IMR-90 (cell line): Measurements from ENCODE around the gene CD8B2. TPM values are rescaled to one million over a fixed set of nuclear protein-coding genes. Genes with fewer than 3 reads are reported as not detected.

ENCODE experiments used
- ATAC-seq: fragments of 200-7000 bp; cut with Tn5 transposase; 2 replicates; pipeline ENCODE4 v1.9.1; 2020; ENCODE audit warnings: low read depth, mild to moderate bottlenecking, moderate library complexity
- BruUV-seq: library from RNA; stranded (reverse); fragments of 400-500 nt; replicated peaks from 2 replicates; lab custom pipeline; 2021; lab: Mats Ljungman, UMichigan
- CTCF ChIA-PET: fragments of 300-600 bp; formaldehyde crosslinking; extraction: SDS; loops from one replicate; lab custom pipeline; 2021; ENCODE audit warnings: antibody characterized with exemption; lab: Yijun Ruan, JAX
- POLR2A ChIA-PET: fragments of 300-600 bp; sonication (Branson Sonifier 250); formaldehyde crosslinking; loops from one replicate; lab custom pipeline; 2022; ENCODE audit warnings: antibody characterized with exemption; ENCODE audit not compliant: unreplicated experiment; lab: Charles Lee
- DNase-seq: peaks from one replicate; pipeline ENCODE4 v3.0.0; 2013
- H2AFZ ChIP-seq: replicated peaks from 2 replicates; pipeline ENCODE3; 2013; ENCODE audit warnings: low read length, mild to moderate bottlenecking; ENCODE audit not compliant: poor library complexity
- H2AK5ac ChIP-seq: 2 replicates; pipeline ENCODE4 v1.6.1; 2013; ENCODE audit warnings: low read depth, low read length, inconsistent platforms
- H2AK9ac ChIP-seq: replicated peaks from 2 replicates; pipeline ENCODE3; 2013; ENCODE audit warnings: mild to moderate bottlenecking, low read depth, low read length, moderate library complexity; ENCODE audit not compliant: poor library complexity
- H2BK120ac ChIP-seq: 2 replicates; pipeline ENCODE4 v1.6.1; 2013; ENCODE audit warnings: low read depth, low read length, inconsistent platforms
- H2BK15ac ChIP-seq: 3 replicates; pipeline ENCODE4 v1.6.1; 2013; ENCODE audit warnings: low read depth, low read length, inconsistent platforms
- H2BK20ac ChIP-seq: 2 replicates; pipeline ENCODE4 v1.6.1; 2013; ENCODE audit warnings: low read depth, mild to moderate bottlenecking, inconsistent platforms, low read length, moderate library complexity
- H2BK5ac ChIP-seq: 2 replicates; pipeline ENCODE4 v1.6.1; 2013; ENCODE audit warnings: mild to moderate bottlenecking, low read depth, low read length, inconsistent platforms; ENCODE audit not compliant: poor library complexity, severe bottlenecking
- H3K14ac ChIP-seq: replicated peaks from 2 replicates; pipeline ENCODE4 v1.6.1; 2013; ENCODE audit warnings: low read depth, low read length, inconsistent platforms
- H3K18ac ChIP-seq: 2 replicates; pipeline ENCODE4 v1.6.1; 2013; ENCODE audit warnings: low read depth, low read length, control low read depth
- H3K23ac ChIP-seq: 2 replicates; pipeline ENCODE4 v1.6.1; 2013; ENCODE audit warnings: low read depth, low read length, inconsistent platforms
- H3K27ac ChIP-seq: 2 replicates; pipeline ENCODE4 v1.5.1; 2013; ENCODE audit warnings: mild to moderate bottlenecking, control low read depth, low read length; ENCODE audit not compliant: insufficient read depth
- H3K27me3 ChIP-seq: 2 replicates; pipeline ENCODE4 v1.6.1; 2013; ENCODE audit warnings: low read length; ENCODE audit not compliant: control insufficient read depth, insufficient read depth
- H3K36me3 ChIP-seq: 2 replicates; pipeline ENCODE4 v1.6.1; 2013; ENCODE audit warnings: low read length, mixed read lengths; ENCODE audit not compliant: control insufficient read depth, insufficient read depth
- H3K4ac ChIP-seq: 2 replicates; pipeline ENCODE4 v1.6.1; 2013; ENCODE audit warnings: low read depth, low read length, inconsistent platforms
- H3K4me1 ChIP-seq: 2 replicates; pipeline ENCODE4 v1.6.1; 2013; ENCODE audit warnings: low read length, mixed read lengths; ENCODE audit not compliant: control insufficient read depth, insufficient read depth
- H3K4me2 ChIP-seq: 2 replicates; pipeline ENCODE4 v1.6.1; 2013; ENCODE audit warnings: low read depth, mild to moderate bottlenecking, control low read depth, low read length, moderate library complexity
- H3K4me3 ChIP-seq: 2 replicates; pipeline ENCODE4 v1.5.1; 2013; ENCODE audit warnings: low read depth, mild to moderate bottlenecking, control low read depth, low read length, moderate library complexity; ENCODE audit not compliant: insufficient read depth
- H3K56ac ChIP-seq: 2 replicates; pipeline ENCODE4 v1.6.1; 2013; ENCODE audit warnings: low read length, inconsistent platforms; ENCODE audit not compliant: insufficient read depth; ENCODE audit errors: extremely low read depth
- H3K79me1 ChIP-seq, 2 experiments: 2 replicates each; pipeline ENCODE4 v1.6.1; 2013; ENCODE audit warnings: low read length in 2 of 2, inconsistent platforms in 1 of 2, low read depth in 1 of 2
- H3K9ac ChIP-seq: 2 replicates; pipeline ENCODE4 v1.6.1; 2013; ENCODE audit warnings: low read depth, low read length, control low read depth
- H3K9me1 ChIP-seq: 2 replicates; pipeline ENCODE4 v1.6.1; 2013; ENCODE audit warnings: low read length, inconsistent platforms; ENCODE audit not compliant: insufficient read depth
- H3K9me3 ChIP-seq: 2 replicates; pipeline ENCODE4 v1.6.1; 2013; ENCODE audit warnings: low read length; ENCODE audit not compliant: control insufficient read depth, insufficient read depth
- H4K20me1 ChIP-seq: 2 replicates; pipeline ENCODE4 v1.6.1; 2013; ENCODE audit warnings: low read length, inconsistent platforms; ENCODE audit not compliant: insufficient read depth
- H4K5ac ChIP-seq: 2 replicates; pipeline ENCODE4 v1.6.1; 2013; ENCODE audit warnings: mild to moderate bottlenecking, low read depth, low read length, control low read depth
- H4K8ac ChIP-seq, 2 experiments: 2 replicates each; pipeline ENCODE4 v1.6.1; 2013; ENCODE audit warnings: low read depth in 2 of 2, low read length in 2 of 2, control low read depth in 1 of 2, inconsistent platforms in 1 of 2
- H4K91ac ChIP-seq: 2 replicates; pipeline ENCODE4 v1.6.1; 2013; ENCODE audit warnings: low read depth, low read length, inconsistent platforms; ENCODE audit not compliant: insufficient read depth
- CHD1 ChIP-seq: IDR thresholded peaks from 2 replicates; pipeline ENCODE4 v1.6.1; 2012; ENCODE audit warnings: low read depth, low read length, improper control_type of control experiment
- MAFK ChIP-seq: IDR thresholded peaks from 2 replicates; pipeline ENCODE4 v1.6.1; 2012; ENCODE audit warnings: low read depth, low read length, improper control_type of control experiment
- MXI1 ChIP-seq: IDR thresholded peaks from 2 replicates; pipeline ENCODE4 v1.6.1; 2012; ENCODE audit warnings: low read depth, mild to moderate bottlenecking, low read length, moderate library complexity, borderline replicate concordance
- NFE2L2 ChIP-seq: fragments of 150-350 bp; IDR thresholded peaks from 2 replicates; pipeline ENCODE4 v1.6.1; 2016; ENCODE audit warnings: low read depth, mild to moderate bottlenecking, low read length
- POLR2A ChIP-seq: IDR thresholded peaks from 2 replicates; pipeline ENCODE4 v1.6.1; 2012; ENCODE audit warnings: mild to moderate bottlenecking, low read depth, low read length
- RCOR1 ChIP-seq: IDR thresholded peaks from 2 replicates; pipeline ENCODE4 v1.6.1; 2012; ENCODE audit warnings: mild to moderate bottlenecking, low read length, improper control_type of control experiment; ENCODE audit not compliant: insufficient replicate concordance
- USF2 ChIP-seq: fragments of 150-350 bp; IDR thresholded peaks from 2 replicates; pipeline ENCODE4 v1.6.1; 2017; ENCODE audit warnings: mild to moderate bottlenecking, antibody characterized with exemption, low read length, low read depth
- WGBS, 2 experiments: methylation state at CpG; one replicate each; pipeline versions ENCODE4 v1.1.5 to v1.1.7; 2013; ENCODE audit warnings: missing lambda C conversion rate in 2 of 2; ENCODE audit not compliant: insufficient read length in 1 of 2; ENCODE audit errors: extremely low coverage in 2 of 2; 5-methylcytosine and 5-hydroxymethylcytosine counted together
- dilution Hi-C: fragments of 300-500 bp; cut with HindIII; formaldehyde crosslinking; loops from one replicate; pipeline ENCODE4 v1.14.3; 2018; ENCODE audit warnings: low sequenced_read_pairs; ENCODE audit not compliant: unreplicated experiment
- in situ Hi-C: fragments of 300-500 bp; cut with MboI; formaldehyde crosslinking; loops from 3 replicates; pipeline ENCODE4 v1.14.3; 2019; ENCODE audit warnings: low sequenced_read_pairs, inconsistent platforms, mixed read lengths
- intact Hi-C: fragments of 100-400 bp; cut with micrococcal nuclease; formaldehyde crosslinking; loops from 2 replicates; pipeline ENCODE4 v1.10.0; 2022
- polyA plus RNA-seq, 3 experiments: library from polyadenylated mRNA; depleted of rRNA; stranded (reverse); fragments of >200 nt; gene quantifications; 2 replicates each; pipeline ENCODE4 v1.2.3, GENCODE V29; 2012; ENCODE audit warnings: low replicate concordance in 1 of 3
- total RNA-seq: library from RNA; depleted of rRNA; stranded (reverse); fragments of >200 nt; gene quantifications from 2 replicates; pipeline ENCODE4 v1.2.3, GENCODE V29; 2012

The CD8B2 gene
- total and polyA plus RNA-seq, 2 of the 4 experiments (the other 2 are of a cell fraction) = not detected

GRCh38 chr2:106519767-106520166 lies 32.6 kb downstream of the CD8B2 start:
- Histone ChIP-seq H3K9me3 (no peaks in the 10 kb centered on the region), H3K9me1 (no peaks in the 10 kb centered on the region), H3K14ac (no peak overlapping the region), H3K4me2 (no peak overlapping the region), H4K8ac (no peak overlapping the region), H3K23ac (no peak overlapping the region), H2AK9ac (no peak overlapping the region), H4K91ac (no peak overlapping the region), H3K79me1 (no peaks in the 10 kb centered on the region), H2AK5ac (no peak overlapping the region), H4K20me1 (no peaks in the 10 kb centered on the region), H3K36me3 (no peaks in the 10 kb centered on the region), H3K18ac (no peak overlapping the region), H2BK20ac (no peak overlapping the region), H2AFZ (no peak overlapping the region), H3K4ac (no peak overlapping the region), H3K9ac (no peak overlapping the region), H3K4me1 (no peaks in the 10 kb centered on the region), H2BK15ac (no peak overlapping the region), H3K27ac (no peak overlapping the region), H3K56ac (no peak overlapping the region), H2BK5ac (no peak overlapping the region), H4K5ac (no peak overlapping the region), H3K27me3 (no peaks in the 10 kb centered on the region), H2BK120ac (no peak overlapping the region), H3K4me3 (no peak overlapping the region)
- in situ Hi-C loops (no loop called here), dilution Hi-C loops (no loop called here), intact Hi-C loops (no loop called here)
- ATAC-seq (no peak), DNase-seq (no peak)
- POLR2A ChIA-PET = no interaction called here
- no peak for TF ChIP-seq MXI1
- TF ChIP-seq POLR2A = no peak
- TF ChIP-seq RCOR1 = no peak
- no peak for TF ChIP-seq MAFK
- no peak for TF ChIP-seq CHD1
- TF ChIP-seq USF2 = no peak
- TF ChIP-seq NFE2L2 = no peak
- CTCF ChIA-PET = no interaction called here
- BruUV-seq = no TSS peak
- WGBS, 2 experiments = 100% methylated on average over 1 of the region's 5 CpGs; no CpG with 5 or more reads in 1 of the 2 experiments
